ENCODE data around the gene MUC16.

The MUC16 gene

DNA sequence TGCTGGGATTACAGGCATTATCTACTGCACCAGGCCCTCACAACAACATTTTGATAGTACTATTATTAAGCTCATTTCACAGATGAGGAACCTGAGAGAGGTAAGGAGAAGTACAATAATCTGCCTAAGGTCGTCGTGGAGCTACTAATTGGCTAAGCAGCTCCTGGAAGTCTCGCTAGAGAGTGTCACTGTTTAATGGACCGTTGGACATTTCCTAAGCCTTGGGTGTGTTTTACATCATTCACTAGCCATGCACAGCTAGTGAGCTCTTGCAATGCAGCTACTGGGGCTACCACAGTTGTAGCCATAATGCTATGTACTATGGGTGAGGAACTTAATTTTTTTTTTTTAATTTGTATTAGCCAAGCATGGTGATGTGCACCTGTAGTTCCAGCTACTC is 42.7 kb upstream of the MUC16 start:
- no peak overlapping the region for H3K4me3 ChIP-seq (ENCODE audit: low read depth, low read length)
- in situ Hi-C loops (cut with HindIII; ENCODE audit: low sequenced_read_pairs), result no loop called here
- TF ChIP-seq, protein P1, sequence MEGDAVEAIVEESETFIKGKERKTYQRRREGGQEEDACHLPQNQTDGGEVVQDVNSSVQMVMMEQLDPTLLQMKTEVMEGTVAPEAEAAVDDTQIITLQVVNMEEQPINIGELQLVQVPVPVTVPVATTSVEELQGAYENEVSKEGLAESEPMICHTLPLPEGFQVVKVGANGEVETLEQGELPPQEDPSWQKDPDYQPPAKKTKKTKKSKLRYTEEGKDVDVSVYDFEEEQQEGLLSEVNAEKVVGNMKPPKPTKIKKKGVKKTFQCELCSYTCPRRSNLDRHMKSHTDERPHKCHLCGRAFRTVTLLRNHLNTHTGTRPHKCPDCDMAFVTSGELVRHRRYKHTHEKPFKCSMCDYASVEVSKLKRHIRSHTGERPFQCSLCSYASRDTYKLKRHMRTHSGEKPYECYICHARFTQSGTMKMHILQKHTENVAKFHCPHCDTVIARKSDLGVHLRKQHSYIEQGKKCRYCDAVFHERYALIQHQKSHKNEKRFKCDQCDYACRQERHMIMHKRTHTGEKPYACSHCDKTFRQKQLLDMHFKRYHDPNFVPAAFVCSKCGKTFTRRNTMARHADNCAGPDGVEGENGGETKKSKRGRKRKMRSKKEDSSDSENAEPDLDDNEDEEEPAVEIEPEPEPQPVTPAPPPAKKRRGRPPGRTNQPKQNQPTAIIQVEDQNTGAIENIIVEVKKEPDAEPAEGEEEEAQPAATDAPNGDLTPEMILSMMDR (IDR thresholded peaks at IDR 0.05; ENCODE audit: low read depth, low read length), result no peak
- no peak for DNase-seq (ENCODE audit: low read depth, low spot score)

DNA sequence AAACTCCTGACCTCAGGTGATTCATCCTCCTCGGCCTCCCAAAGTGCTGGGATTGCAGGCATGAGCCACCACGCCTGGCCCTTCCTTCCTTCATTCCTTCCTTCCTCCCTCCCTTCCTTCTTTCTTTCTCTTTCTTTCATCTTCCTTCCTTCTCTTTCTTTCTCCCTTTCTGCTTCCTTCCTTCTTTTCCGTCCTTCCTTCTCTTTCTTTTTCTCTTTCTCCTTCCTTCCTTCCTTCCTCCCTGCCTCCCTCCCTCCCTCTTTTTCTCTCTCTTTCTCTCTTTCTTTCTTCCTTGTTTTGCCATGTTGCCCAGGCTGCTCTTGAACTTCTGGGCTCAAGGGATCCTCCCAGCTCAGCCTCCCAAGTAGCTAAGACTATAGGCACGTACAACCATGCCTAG is 36.5 kb upstream of the MUC16 start:
- no peak for DNase-seq (ENCODE audit: low read depth, low spot score)
- TF ChIP-seq, protein P1 (IDR thresholded peaks at IDR 0.05; ENCODE audit: low read depth, low read length), result no peak
- in situ Hi-C loops (cut with HindIII; ENCODE audit: low sequenced_read_pairs), result no loop called here
- H3K4me3 ChIP-seq (ENCODE audit: low read depth, low read length), result no peak overlapping the region

DNA sequence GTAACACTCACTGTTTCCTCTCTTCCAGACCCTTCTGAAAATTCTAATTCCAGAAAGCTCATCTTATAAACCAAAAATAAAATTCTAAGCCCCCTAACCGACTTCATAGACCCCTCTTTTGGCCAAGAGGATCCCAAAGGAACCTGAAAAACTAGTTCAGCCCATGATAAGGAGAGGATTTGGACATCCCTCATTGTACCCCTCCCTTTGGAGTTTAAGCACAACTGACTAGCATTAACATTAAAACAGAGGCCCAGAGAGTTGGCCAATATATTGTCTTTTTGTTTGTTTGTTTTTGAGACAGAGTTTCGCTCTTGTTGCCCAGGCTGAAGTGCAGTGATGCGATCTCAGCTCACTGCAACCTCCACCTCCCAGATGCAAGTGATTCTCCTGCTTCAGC is 34.2 kb upstream of the MUC16 start:
- H3K4me3 ChIP-seq (ENCODE audit: low read depth, low read length), result no peak overlapping the region
- in situ Hi-C loops (cut with HindIII; ENCODE audit: low sequenced_read_pairs), result no loop called here
- TF ChIP-seq, protein P1 (IDR thresholded peaks at IDR 0.05; ENCODE audit: low read depth, low read length), result no peak
- no peak for DNase-seq (ENCODE audit: low read depth, low spot score)

DNA sequence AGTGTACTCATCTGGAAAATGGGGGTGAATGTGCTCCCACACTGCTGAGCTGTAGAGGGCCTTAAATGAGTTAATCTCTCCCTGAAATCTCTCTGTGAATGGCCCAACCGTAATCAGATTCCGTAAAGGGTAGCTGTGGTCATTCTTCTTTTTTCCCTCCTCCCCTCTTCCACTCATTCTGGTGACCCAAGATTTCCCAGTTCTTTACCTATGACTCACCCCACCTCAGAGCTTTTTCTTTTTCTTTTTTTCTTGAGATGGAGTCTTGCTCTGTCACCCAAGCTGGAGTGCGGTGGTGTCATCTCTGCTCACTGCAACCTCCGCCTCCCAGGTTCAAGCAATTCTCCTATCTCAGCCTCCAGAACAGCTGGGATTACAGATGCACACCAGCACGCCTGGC is 33.3 kb upstream of the MUC16 start:
- TF ChIP-seq, protein P1 (IDR thresholded peaks at IDR 0.05; ENCODE audit: low read depth, low read length), result no peak
- in situ Hi-C loops (cut with HindIII; ENCODE audit: low sequenced_read_pairs), result no loop called here
- DNase-seq (ENCODE audit: low read depth, low spot score), result no peak
- no peak overlapping the region for H3K4me3 ChIP-seq (ENCODE audit: low read depth, low read length)

DNA sequence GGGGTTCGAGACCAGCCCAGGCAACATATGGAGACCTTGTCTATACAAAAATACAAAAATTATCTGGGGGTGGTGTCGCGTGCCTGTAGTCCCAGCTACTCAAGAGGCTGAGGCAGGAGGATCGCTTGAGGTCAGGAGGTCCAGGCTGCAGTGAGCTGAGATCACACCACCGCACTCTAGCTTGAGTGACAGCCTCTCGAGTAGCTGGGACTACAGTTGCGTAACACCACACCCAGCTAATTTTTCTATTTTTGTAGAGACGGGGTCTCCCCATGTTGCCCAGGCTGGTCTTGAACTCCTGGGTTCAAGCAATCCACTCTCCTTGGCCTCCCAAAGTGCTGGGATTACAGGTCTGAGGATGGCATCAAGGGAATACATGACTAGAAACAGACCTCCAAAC is 30.8 kb upstream of the MUC16 start:
- in situ Hi-C loops (cut with HindIII; ENCODE audit: low sequenced_read_pairs), result no loop called here
- DNase-seq (ENCODE audit: low read depth, low spot score), result no peak
- no peak overlapping the region for H3K4me3 ChIP-seq (ENCODE audit: low read depth, low read length)
- TF ChIP-seq, protein P1 (IDR thresholded peaks at IDR 0.05; ENCODE audit: low read depth, low read length), result no peak

DNA sequence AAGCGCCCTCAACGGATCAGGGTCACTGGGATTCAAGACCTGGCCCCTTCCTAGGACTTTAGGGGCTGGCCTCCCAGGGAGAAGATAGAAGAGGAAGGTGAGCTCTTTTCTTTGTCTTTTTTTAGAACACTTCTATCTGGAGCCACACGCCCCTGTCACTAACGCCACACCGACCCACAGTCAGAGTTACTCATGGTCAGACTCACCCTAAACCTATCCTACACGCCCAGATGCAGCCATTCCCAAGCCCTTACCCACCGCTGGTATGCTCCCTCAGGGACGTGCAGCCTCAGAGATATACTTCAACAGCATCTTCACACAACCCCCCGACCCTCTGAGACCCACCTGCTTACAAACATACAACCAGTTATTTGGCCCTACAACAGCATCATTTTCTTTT is 29.9 kb upstream of the MUC16 start:
- in situ Hi-C loops (cut with HindIII; ENCODE audit: low sequenced_read_pairs), result no loop called here
- H3K4me3 ChIP-seq (ENCODE audit: low read depth, low read length), result no peak overlapping the region
- TF ChIP-seq, protein P1 (IDR thresholded peaks at IDR 0.05; ENCODE audit: low read depth, low read length), result no peak
- DNase-seq (ENCODE audit: low read depth, low spot score), result no peak

DNA sequence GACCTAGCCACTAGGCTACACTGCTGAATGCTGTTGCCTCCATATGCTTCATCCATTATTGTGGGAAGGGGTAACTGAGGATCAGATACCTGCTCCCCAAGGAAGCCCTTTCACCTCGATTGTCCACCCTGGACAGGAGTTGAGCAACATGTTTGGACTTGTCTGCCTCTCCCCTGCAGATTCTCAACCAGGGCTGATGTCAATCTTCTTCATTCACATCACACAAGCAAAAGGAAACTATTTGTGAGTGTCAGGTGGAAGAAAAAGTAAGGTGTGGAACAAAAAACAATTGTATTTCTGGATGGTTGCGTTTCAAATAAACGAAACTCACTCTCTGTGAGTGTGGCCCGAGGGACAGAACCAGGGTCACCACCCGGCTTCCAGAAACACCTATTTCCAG is 29.5 kb upstream of the MUC16 start:
- TF ChIP-seq, protein P1 (IDR thresholded peaks at IDR 0.05; ENCODE audit: low read depth, low read length), result no peak
- no peak for DNase-seq (ENCODE audit: low read depth, low spot score)
- no peak overlapping the region for H3K4me3 ChIP-seq (ENCODE audit: low read depth, low read length)
- in situ Hi-C loops (cut with HindIII; ENCODE audit: low sequenced_read_pairs), result no loop called here
